Lung (tissue), 12 donors: Measurements from ENCODE around the gene CERK. TPM values are rescaled to one million over a fixed set of nuclear protein-coding genes. Genes with fewer than 3 reads are reported as not detected.

Experiments
- ATAC-seq: fragments of 200-7000 bp; cut with Tn5 transposase; one replicate; pipeline ENCODE4 v1.9.1; 2020; ENCODE audit warnings: moderate number of reproducible peaks; ENCODE audit not compliant: insufficient read depth, low FRiP score
- DNase-seq, 3 donors: peaks; one replicate each; pipeline ENCODE4 v3.0.0-alpha.2; 2013 to 2017
- H3K27ac ChIP-seq, 2 donors: one replicate each; pipeline ENCODE4 v1.5.1; 2013; ENCODE audit warnings: mild to moderate bottlenecking in 2 of 2, moderate library complexity in 2 of 2, control low read depth in 1 of 2, inconsistent platforms in 1 of 2, low read depth in 1 of 2, low read length in 1 of 2
- H3K27me3 ChIP-seq, 3 donors: one replicate each; pipeline ENCODE4 v1.5.1; 2013; ENCODE audit warnings: low read length in 2 of 3; ENCODE audit not compliant: control insufficient read depth in 3 of 3, insufficient read depth in 3 of 3
- H3K36me3 ChIP-seq, 4 donors: one replicate each; pipeline ENCODE4 v1.5.1; 2013; ENCODE audit warnings: low read length in 4 of 4, mild to moderate bottlenecking in 1 of 4, moderate library complexity in 1 of 4; ENCODE audit not compliant: control insufficient read depth in 4 of 4, insufficient read depth in 4 of 4
- H3K4me1 ChIP-seq, 5 donors: one replicate each; pipeline ENCODE4 v1.5.1; 2013; ENCODE audit warnings: low read length in 5 of 5, mild to moderate bottlenecking in 2 of 5, moderate library complexity in 1 of 5; ENCODE audit not compliant: control insufficient read depth in 5 of 5, insufficient read depth in 5 of 5
- H3K4me3 ChIP-seq: one replicate; pipeline ENCODE4 v1.5.1; 2013; ENCODE audit warnings: mild to moderate bottlenecking, control low read depth, moderate library complexity
- H3K9ac ChIP-seq, 2 donors: one replicate each; pipeline ENCODE4 v1.5.1; 2013; ENCODE audit warnings: low read length in 2 of 2, control low read depth in 1 of 2; ENCODE audit not compliant: insufficient read depth in 1 of 2
- H3K9me3 ChIP-seq, 4 donors: one replicate each; pipeline ENCODE4 v1.5.1; 2013; ENCODE audit warnings: low read length in 3 of 4, mild to moderate bottlenecking in 1 of 4, moderate library complexity in 1 of 4; ENCODE audit not compliant: control insufficient read depth in 4 of 4, insufficient read depth in 3 of 4
- WGBS, 2 donors: extraction: QIAGEN DNeasy Blood & Tissue Kit; methylation state at CpG; one replicate each; pipeline ENCODE4 v1.1.7; 2013; 5-methylcytosine and 5-hydroxymethylcytosine counted together
- polyA plus RNA-seq, 2 donors: library from polyadenylated mRNA; stranded (reverse); fragments of 200-250 nt; gene quantifications; one replicate each; pipeline ENCODE4 v1.2.1, GENCODE V29; 2013
- total RNA-seq, 2 donors: library from RNA; depleted of rRNA in 1 of 2; stranded (reverse); fragments of >200 nt in 1 of 2; gene quantifications; one replicate each; pipeline ENCODE4 v1.2.1, GENCODE V29; 2014 to 2021
- TF ChIP-seq, protein P1 (sequence below): IDR thresholded peaks from 2 replicates; pipeline ENCODE4 v1.5.1; 2012; ENCODE audit warnings: mild to moderate bottlenecking; ENCODE audit errors: control extremely low read depth, extremely low read depth
- donor health status: control.
- donor health status: control.
- donor health status: Bipolar disorder and iron deficiency.
- donor health status: healthy.
- donor health status: DM: yes; HTN: yes; CAD: no.

Gene CERK
- total and polyA plus RNA-seq, 4 donors = 12.1 to 36.2 (median 31.7) TPM

DNA sequence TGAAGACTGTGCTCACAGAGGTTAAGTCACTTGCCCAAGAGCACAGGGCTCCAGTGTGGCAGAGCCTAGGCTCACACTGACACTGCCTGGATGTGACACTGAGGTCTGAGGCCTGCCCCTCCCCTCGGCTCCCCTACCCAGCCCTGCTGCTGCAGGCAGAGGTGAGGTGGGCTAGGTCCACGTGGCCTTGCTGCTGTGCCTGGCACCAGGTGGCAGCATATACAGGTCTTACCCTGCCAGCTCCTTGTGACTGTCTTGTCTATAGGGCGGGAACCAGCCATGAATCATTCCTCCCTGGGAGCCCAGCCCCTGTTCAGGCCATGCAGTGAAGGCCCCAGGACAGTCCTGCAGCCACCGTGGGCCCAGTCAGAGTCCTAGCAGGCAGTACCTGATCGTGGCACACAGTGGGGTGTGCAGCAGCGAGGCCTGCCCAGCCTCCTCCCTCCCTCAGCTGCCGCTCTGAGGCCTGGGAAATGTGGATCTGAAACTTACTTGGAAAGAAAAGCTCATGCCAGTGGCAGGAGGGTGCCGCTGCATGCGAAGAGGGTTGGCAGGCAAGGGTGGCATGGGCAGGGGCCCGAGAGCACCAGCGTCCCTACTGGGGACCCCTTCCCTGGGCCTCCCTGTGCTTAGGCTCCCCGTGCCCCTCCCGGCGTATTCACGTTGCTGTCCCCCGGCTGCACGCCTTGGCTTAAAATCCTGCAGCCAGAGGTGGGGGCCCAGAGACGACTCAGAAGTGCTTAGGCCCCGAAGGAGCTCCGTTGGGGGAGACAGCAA, 1.2 kb upstream of the CERK start:
- Histone ChIP-seq H3K27ac (peak overlapping the region; percentile 83 to 96), H3K4me3 (no peak overlapping the region), H3K4me1 (peaks cover 10 to 38% (median 24%) of the 10 kb centered on the region in 5 donors), H3K36me3 (no peaks in the 10 kb centered on the region), H3K27me3 (no peaks in the 10 kb centered on the region), H3K9me3 (no peaks in the 10 kb centered on the region), H3K9ac (peak overlapping the region in 1 of 2 donors; percentile 2)
- TF ChIP-seq, protein P1, sequence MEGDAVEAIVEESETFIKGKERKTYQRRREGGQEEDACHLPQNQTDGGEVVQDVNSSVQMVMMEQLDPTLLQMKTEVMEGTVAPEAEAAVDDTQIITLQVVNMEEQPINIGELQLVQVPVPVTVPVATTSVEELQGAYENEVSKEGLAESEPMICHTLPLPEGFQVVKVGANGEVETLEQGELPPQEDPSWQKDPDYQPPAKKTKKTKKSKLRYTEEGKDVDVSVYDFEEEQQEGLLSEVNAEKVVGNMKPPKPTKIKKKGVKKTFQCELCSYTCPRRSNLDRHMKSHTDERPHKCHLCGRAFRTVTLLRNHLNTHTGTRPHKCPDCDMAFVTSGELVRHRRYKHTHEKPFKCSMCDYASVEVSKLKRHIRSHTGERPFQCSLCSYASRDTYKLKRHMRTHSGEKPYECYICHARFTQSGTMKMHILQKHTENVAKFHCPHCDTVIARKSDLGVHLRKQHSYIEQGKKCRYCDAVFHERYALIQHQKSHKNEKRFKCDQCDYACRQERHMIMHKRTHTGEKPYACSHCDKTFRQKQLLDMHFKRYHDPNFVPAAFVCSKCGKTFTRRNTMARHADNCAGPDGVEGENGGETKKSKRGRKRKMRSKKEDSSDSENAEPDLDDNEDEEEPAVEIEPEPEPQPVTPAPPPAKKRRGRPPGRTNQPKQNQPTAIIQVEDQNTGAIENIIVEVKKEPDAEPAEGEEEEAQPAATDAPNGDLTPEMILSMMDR = peak; percentile 35
- WGBS, 2 donors = 74 to 83% methylated on average over 20 of the region's 20 CpGs
- DNase-seq = peak in 2 of 3 donors; percentile 37
- peak; percentile 25 for ATAC-seq

DNA sequence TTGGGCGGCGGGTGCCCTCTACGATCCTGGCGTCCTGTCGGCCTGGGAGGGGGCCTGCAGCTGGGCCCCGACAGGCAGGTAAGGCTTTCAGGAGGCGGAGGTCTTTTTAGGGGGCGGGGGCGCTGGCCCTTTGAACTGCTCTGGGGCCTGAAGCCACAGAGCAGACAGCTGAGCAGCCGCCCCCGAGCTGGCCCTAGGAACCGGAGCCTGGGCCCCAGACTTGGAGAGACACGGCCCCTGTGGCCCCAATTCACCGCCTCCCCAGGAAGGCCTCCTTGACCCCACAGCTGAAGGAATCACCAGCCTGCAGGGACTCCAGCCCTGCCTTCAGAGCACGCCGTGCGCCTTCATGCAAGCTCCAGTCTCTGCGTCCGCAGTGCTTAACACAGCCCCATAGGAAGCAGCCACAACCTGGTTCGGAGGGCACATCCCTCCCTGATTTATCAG, 618 bp upstream of the CERK start:
- Histone ChIP-seq H3K9me3 (no peaks in the 10 kb centered on the region), H3K27me3 (no peaks in the 10 kb centered on the region), H3K4me3 (peak overlapping the region; percentile 52), H3K4me1 (peaks cover 10 to 41% (median 26%) of the 10 kb centered on the region in 5 donors), H3K27ac (peak overlapping the region; percentile 83 to 96), H3K9ac (peak overlapping the region in 1 of 2 donors; percentile 2), H3K36me3 (no peaks in the 10 kb centered on the region)
- no peak for ATAC-seq
- 16 to 27% methylated on average over 17 to 20 of the region's 20 CpGs for WGBS, 2 donors
- DNase-seq = peak in 2 of 3 donors; percentile 32 to 35
- TF ChIP-seq, protein P1 = no peak

DNA sequence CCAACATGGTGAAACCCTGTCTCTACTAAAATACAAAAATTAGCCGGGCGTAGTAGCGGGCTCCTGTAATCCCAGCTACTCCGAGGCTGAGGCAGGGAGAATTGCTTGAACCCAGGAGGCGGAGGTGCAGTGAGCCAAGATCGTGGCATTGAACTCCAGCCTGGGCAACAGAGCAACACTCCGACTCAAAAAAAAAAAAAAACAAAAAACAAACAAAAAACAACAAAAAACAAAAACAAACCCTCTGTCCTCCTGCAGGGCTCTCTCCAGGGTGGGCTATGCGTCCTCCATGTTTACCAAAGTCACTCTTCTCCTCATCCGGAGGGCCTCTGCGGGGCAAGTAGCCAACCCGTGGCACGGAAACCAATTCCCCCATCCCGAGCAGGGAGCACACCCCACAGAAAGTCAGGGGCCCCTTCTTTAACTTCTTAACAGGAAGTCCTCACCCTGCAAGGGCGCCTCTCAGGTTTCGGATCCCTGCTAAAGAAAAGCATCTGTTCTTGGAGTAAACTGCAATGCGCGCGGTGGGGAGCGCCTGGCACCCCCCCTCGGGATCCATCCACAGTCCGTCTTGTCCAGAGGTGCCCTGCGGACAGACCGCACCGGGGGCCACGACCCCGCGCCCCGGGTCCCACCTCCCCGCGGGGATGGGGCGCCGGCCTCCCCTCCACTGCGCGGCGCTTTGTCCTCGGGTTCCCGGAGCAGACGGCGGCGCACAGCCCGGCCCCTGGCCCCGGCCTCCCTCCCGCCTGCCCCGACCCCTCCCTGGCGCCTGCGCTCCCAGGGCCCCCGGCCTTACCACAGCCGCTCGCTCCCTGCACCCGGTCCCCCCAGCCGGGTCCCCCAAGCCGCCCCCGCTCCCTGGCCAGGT, 712 bp downstream of the CERK start:
- Histone ChIP-seq H3K27ac (peak overlapping the region; percentile 87 to 99), H3K4me1 (peaks cover 10 to 41% (median 26%) of the 10 kb centered on the region in 5 donors), H3K27me3 (no peaks in the 10 kb centered on the region), H3K4me3 (peak overlapping the region; percentile 62), H3K9me3 (no peaks in the 10 kb centered on the region), H3K36me3 (no peaks in the 10 kb centered on the region), H3K9ac (peak overlapping the region; percentile 37 to 46)
- ATAC-seq (no peak), DNase-seq (peak; percentile 67 to 69 (median 69))
- TF ChIP-seq, protein P1 = no peak
- WGBS, 2 donors = 5 to 6% methylated on average over 47 to 53 of the region's 53 CpGs
